ENCODE data around the gene PFKFB1. TPM values are rescaled to one million over a fixed set of nuclear protein-coding genes. Genes with fewer than 3 reads are reported as not detected.

The PFKFB1 gene
- total and polyA plus RNA-seq, 2 of the 13 experiments (the other 11 are each of a cell fraction or from before 2014, with no cell fraction given): 1.5 to 2.9 TPM

- H3K27me3 ChIP-seq (ENCODE audit: control insufficient read depth in 1 of 2, insufficient read depth in 2 of 2, low read length in 2 of 2): no peaks in the 10 kb centered on the region
- H3K4me3 ChIP-seq (replicated peaks in 1 of 3; ENCODE audit: insufficient read depth in 1 of 3, low read depth in 2 of 3, low read length in 3 of 3): no peak overlapping the region
- no peak for FAIRE-seq
- H2AFZ ChIP-seq (ENCODE audit: low read length): no peak overlapping the region
- intact Hi-C loops (cut with micrococcal nuclease; ENCODE audit: unreplicated experiment): no loop called here
- no peaks in the 10 kb centered on the region for H3K9me3 ChIP-seq (ENCODE audit: low read length)
- no peak for TF ChIP-seq MIER2 (CRISPR knock-in tag; IDR thresholded peaks at IDR 0.05)
- no peak for TF ChIP-seq TRIM22 (IDR thresholded peaks at IDR 0.05)
- peak; percentile 61; the same call in 1 of the 2 replicates for TF ChIP-seq ARID3A (IDR thresholded peaks at IDR 0.05; ENCODE audit: low read depth, low read length)
- no peak for TF ChIP-seq XRCC5 (optimal IDR thresholded peaks at IDR 0.05; ENCODE audit: low read length)
- peaks cover 17% of the 10 kb centered on the region; the same call in 1 of the 2 replicates for H3K4me1 ChIP-seq (ENCODE audit: insufficient read depth, low read length)
- ChIA-PET CTCF (ENCODE audit: low intra/inter-chr PET ratio, low total read pairs) (no interaction called here), POLR2A (interaction anchor here (1.7 kb wide), 1 partner anchor 21 kb away, joined by 5 read pairs; the partner anchor contains the start of gene APEX2)
- no peak for ATAC-seq
- no peaks in the 10 kb centered on the region for H3K36me3 ChIP-seq (replicated peaks in 1 of 2; ENCODE audit: control insufficient read depth in 1 of 2, insufficient read depth in 2 of 2, low read length in 2 of 2)
- H3K9ac ChIP-seq (ENCODE audit: insufficient read depth, low read depth, low read length): no peak overlapping the region
- BruUV-seq (replicated peaks): no TSS peak
- H3K4me2 ChIP-seq (ENCODE audit: low read depth, low read length): no peak overlapping the region
- in situ Hi-C loops (cut with HindIII; ENCODE audit: extremely low pct_ligation_motif_present, low pct_unique_long_range_greater_than_20kb): no loop called here
- no peaks in the 10 kb centered on the region for H3K79me2 ChIP-seq (ENCODE audit: insufficient read depth, low read length)
- H3K27ac ChIP-seq (ENCODE audit: extremely low read length, insufficient read depth, low read length): no peak overlapping the region
- H4K20me1 ChIP-seq (ENCODE audit: insufficient read depth, low read length): no peaks in the 10 kb centered on the region
- DNase-seq (ENCODE audit: low spot score): peak; percentile 61
Measured at GRCh38 chrX:54978448-54978847, 15.5 kb downstream of the PFKFB1 start.

- intact Hi-C loops (cut with micrococcal nuclease; ENCODE audit: unreplicated experiment): no loop called here
- no peak for ATAC-seq
- TF ChIP-seq ZNF235 (CRISPR knock-in tag; IDR thresholded peaks at IDR 0.05; ENCODE audit: borderline replicate concordance) (no peak), ARID3A (IDR thresholded peaks at IDR 0.05; ENCODE audit: low read depth, low read length) (no peak), PAXIP1 (CRISPR knock-in tag; conservative IDR thresholded peaks at IDR 0.05) (no peak)
Measured at GRCh38 chrX:54977387-54977786, 16.6 kb downstream of the PFKFB1 start.

More at GRCh38 chrX:54977387-54977786, 16.6 kb downstream of the PFKFB1 start:
- CTCF ChIA-PET (ENCODE audit: low intra/inter-chr PET ratio, low total read pairs): no interaction called here
- no peak overlapping the region for H2AFZ ChIP-seq (ENCODE audit: low read length)
- no peaks in the 10 kb centered on the region for H4K20me1 ChIP-seq (ENCODE audit: insufficient read depth, low read length)
- no peaks in the 10 kb centered on the region for H3K36me3 ChIP-seq (replicated peaks in 1 of 2; ENCODE audit: control insufficient read depth in 1 of 2, insufficient read depth in 2 of 2, low read length in 2 of 2)
- DNase-seq (ENCODE audit: low spot score) (no peak), FAIRE-seq (no peak)
- H3K27ac ChIP-seq (ENCODE audit: extremely low read length, insufficient read depth, low read length): no peak overlapping the region
- H3K27me3 ChIP-seq (ENCODE audit: control insufficient read depth in 1 of 2, insufficient read depth in 2 of 2, low read length in 2 of 2): no peaks in the 10 kb centered on the region
- H3K9me3 ChIP-seq (ENCODE audit: low read length): no peaks in the 10 kb centered on the region
- peaks cover 17% of the 10 kb centered on the region; the same call in 1 of the 2 replicates for H3K4me1 ChIP-seq (ENCODE audit: insufficient read depth, low read length)
- BruUV-seq (replicated peaks): no TSS peak
- no peak overlapping the region for H3K4me3 ChIP-seq (replicated peaks in 1 of 3; ENCODE audit: insufficient read depth in 1 of 3, low read depth in 2 of 3, low read length in 3 of 3)
- no peak overlapping the region for H3K4me2 ChIP-seq (ENCODE audit: low read depth, low read length)
- H3K79me2 ChIP-seq (ENCODE audit: insufficient read depth, low read length): no peaks in the 10 kb centered on the region
- POLR2A ChIA-PET: no interaction called here
- in situ Hi-C loops (cut with HindIII; ENCODE audit: extremely low pct_ligation_motif_present, low pct_unique_long_range_greater_than_20kb): no loop called here
- WGBS (ENCODE audit: low lambda C conversion rate): 95% methylated on average over 4 of the region's 4 CpGs
- no peak overlapping the region for H3K9ac ChIP-seq (ENCODE audit: insufficient read depth, low read depth, low read length)

Measured in HepG2 (cell line).